ENCODE measurements around the gene ASAP2.

ASAP2 gene

DNA sequence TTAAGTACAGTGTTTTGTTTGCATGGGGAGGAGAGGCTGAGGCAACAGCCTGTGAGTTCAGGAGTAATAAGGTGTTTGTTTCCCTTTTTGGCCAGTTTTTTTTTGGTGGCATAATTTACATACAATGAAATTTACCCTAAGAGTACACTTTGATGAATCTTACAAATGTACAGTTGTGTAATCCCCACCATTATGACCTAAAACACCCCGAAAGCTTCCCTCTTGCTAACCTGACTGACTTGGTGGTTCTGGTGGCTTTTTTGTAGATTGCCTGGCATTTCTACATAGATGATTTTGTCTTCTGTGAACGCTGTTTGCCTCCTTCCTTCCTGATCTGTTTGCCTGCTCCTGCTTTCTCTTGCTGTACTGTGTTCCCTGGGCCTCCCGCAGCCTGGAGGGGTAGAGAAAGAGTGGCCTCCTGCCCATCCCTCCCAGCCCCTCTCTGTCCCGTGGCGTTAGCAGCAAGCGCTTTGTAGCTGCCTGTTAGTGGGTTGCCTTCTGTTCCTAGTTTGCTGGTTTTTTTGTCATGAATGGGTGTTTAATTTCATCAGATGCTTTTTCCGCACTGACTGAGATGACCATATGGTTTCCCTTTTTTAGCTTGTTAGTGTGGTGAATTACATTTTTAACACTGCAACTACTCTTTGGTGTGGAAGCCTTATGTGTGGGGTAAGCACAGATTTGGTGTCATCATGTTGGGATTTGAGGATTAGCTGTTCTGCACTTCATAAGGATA lies 32.1 kb downstream of the ASAP2 start:
- Histone ChIP-seq H3K27ac (peak overlapping the region; percentile 32; the same call in 1 of the 2 replicates), H3K9me3 (ENCODE audit: severe bottlenecking) (no peaks in the 10 kb centered on the region), H3K27me3 (ENCODE audit: insufficient read depth, low read depth, severe bottlenecking) (no peaks in the 10 kb centered on the region), H3K4me3 (ENCODE audit: low read depth, low read length) (no peak overlapping the region), H3K36me3 (no peaks in the 10 kb centered on the region)
- TF ChIP-seq, protein P1, sequence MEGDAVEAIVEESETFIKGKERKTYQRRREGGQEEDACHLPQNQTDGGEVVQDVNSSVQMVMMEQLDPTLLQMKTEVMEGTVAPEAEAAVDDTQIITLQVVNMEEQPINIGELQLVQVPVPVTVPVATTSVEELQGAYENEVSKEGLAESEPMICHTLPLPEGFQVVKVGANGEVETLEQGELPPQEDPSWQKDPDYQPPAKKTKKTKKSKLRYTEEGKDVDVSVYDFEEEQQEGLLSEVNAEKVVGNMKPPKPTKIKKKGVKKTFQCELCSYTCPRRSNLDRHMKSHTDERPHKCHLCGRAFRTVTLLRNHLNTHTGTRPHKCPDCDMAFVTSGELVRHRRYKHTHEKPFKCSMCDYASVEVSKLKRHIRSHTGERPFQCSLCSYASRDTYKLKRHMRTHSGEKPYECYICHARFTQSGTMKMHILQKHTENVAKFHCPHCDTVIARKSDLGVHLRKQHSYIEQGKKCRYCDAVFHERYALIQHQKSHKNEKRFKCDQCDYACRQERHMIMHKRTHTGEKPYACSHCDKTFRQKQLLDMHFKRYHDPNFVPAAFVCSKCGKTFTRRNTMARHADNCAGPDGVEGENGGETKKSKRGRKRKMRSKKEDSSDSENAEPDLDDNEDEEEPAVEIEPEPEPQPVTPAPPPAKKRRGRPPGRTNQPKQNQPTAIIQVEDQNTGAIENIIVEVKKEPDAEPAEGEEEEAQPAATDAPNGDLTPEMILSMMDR (IDR thresholded peaks at IDR 0.05; ENCODE audit: low read depth, low read length), result no peak
- DNase-seq, result no peak

DNA sequence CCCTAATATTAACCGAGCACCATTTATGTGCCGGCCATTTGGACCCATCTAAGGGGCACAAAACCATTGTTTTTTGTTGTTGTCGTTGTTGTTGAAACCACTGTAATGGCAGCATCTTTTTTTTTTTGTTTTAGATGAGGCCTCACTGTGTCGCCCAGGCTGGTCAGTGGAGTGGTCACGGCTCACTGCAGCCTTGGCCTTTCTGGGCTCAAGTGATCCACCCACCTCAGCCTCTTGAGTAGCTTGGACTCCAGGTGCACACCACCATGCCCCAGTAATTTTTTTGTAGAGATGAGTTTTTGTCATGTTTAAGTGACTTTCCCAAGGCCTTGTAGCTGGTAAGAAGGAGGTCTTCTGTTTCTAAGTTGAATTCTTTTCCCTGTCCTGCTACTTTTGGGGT lies 33.0 kb downstream of the ASAP2 start:
- TF ChIP-seq, protein P1 (IDR thresholded peaks at IDR 0.05; ENCODE audit: low read depth, low read length), result no peak
- H3K27ac ChIP-seq, result no peak overlapping the region; the same call in 1 of the 2 replicates
- no peaks in the 10 kb centered on the region for H3K9me3 ChIP-seq (ENCODE audit: severe bottlenecking)
- H3K4me3 ChIP-seq (ENCODE audit: low read depth, low read length), result no peak overlapping the region
- DNase-seq, result no peak
- H3K36me3 ChIP-seq, result no peaks in the 10 kb centered on the region
- no peaks in the 10 kb centered on the region for H3K27me3 ChIP-seq (ENCODE audit: insufficient read depth, low read depth, severe bottlenecking)

DNA sequence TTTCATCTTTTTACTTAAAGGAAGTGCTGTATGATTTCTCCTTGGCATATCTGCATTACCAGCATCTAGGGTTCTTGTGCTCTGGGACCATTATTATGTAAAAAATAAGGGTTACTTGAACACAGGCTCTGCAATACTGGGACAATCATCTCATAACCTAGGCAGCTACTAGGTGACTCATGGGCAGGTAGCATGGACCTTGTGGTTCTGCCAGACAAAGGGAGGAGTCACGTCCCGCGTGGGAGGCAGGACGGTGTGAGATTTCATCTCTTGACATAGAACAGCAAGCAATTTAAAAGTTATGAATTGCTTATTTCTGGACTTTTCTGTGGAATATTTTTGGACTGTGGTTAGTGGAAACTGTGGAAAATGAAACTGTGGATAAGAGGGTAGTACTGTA lies 34.1 kb downstream of the ASAP2 start:
- no peaks in the 10 kb centered on the region for H3K9me3 ChIP-seq (ENCODE audit: severe bottlenecking)
- TF ChIP-seq, protein P1 (IDR thresholded peaks at IDR 0.05; ENCODE audit: low read depth, low read length), result no peak
- H3K4me3 ChIP-seq (ENCODE audit: low read depth, low read length), result no peak overlapping the region
- H3K27me3 ChIP-seq (ENCODE audit: insufficient read depth, low read depth, severe bottlenecking), result no peaks in the 10 kb centered on the region
- no peak overlapping the region for H3K27ac ChIP-seq
- DNase-seq, result no peak
- H3K36me3 ChIP-seq, result no peaks in the 10 kb centered on the region

DNA sequence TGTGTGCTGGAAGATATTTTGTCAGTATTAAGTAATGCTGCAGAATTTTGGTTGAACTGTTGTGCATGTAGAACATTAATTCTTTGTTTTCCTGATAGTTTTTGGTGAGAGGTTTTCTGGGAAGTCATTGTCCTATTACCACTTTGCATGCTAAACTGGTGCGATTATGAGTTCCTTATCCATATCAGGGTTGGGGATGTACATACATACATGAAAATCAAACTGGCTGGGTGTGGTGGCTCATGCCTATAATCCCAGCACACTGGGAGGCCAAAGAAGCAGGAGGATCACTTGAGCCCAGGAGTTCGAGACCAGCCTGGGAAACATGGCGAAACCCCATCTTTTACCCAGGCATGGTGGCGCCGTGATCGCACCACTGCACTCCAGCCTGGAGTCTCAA lies 34.6 kb downstream of the ASAP2 start:
- Histone ChIP-seq H3K9me3 (ENCODE audit: severe bottlenecking) (no peaks in the 10 kb centered on the region), H3K27ac (no peak overlapping the region), H3K4me3 (ENCODE audit: low read depth, low read length) (no peak overlapping the region), H3K36me3 (no peaks in the 10 kb centered on the region), H3K27me3 (ENCODE audit: insufficient read depth, low read depth, severe bottlenecking) (no peaks in the 10 kb centered on the region)
- TF ChIP-seq, protein P1 (IDR thresholded peaks at IDR 0.05; ENCODE audit: low read depth, low read length), result no peak
- no peak for DNase-seq

DNA sequence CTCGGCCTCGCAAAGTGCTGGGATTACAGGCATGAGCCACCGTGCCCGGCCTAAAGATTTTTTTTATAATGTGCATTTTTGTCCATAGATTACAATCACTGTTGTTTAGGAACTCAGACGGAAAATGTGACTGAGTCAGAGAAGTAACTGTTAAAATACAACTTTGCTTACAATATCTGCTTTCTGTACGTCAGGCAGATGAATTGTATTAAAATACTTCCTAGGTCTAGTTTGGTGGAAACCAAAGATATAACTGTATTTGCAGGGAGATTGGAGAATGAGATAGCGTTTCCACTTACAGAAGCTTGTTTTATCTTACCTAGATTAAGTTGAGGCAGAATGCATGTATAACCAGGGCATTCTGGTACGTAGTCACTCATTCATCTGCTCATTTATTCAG lies 36.7 kb downstream of the ASAP2 start:
- no peaks in the 10 kb centered on the region for H3K9me3 ChIP-seq (ENCODE audit: severe bottlenecking)
- H3K4me3 ChIP-seq (ENCODE audit: low read depth, low read length), result no peak overlapping the region
- TF ChIP-seq, protein P1 (IDR thresholded peaks at IDR 0.05; ENCODE audit: low read depth, low read length), result no peak
- H3K36me3 ChIP-seq, result no peaks in the 10 kb centered on the region
- no peak overlapping the region for H3K27ac ChIP-seq
- no peak for DNase-seq
- no peaks in the 10 kb centered on the region for H3K27me3 ChIP-seq (ENCODE audit: insufficient read depth, low read depth, severe bottlenecking)
